PC-9 (cell line): ENCODE data around the gene MAST4. TPM values are rescaled to one million over a fixed set of nuclear protein-coding genes. Genes with fewer than 3 reads are reported as not detected.

Experiments used
- BruUV-seq: library from RNA; stranded (reverse); fragments of 400-500 nt; replicated peaks from 2 replicates; lab custom pipeline; 2021; lab: Mats Ljungman, UMichigan
- CTCF ChIA-PET: fragments of 300-600 bp; sonication (Branson Sonifier 250); formaldehyde crosslinking; loops from one replicate; lab custom pipeline; 2022; ENCODE audit warnings: antibody characterized with exemption; lab: Charles Lee
- POLR2A ChIA-PET: fragments of 300-600 bp; sonication (Branson Sonifier 250); formaldehyde crosslinking; loops from one replicate; lab custom pipeline; 2022; ENCODE audit warnings: antibody characterized with exemption; ENCODE audit not compliant: unreplicated experiment; lab: Charles Lee
- DNase-seq, 2 experiments: peaks; one replicate each; pipeline versions ENCODE4 v3.0.0 to v3.0.0-alpha.2; 2015 to 2022; ENCODE audit warnings: mixed read lengths in 1 of 2
- H2AFZ ChIP-seq: fragments of 200-600 bp; sonication (generic); 2 replicates; pipeline ENCODE4 v1.8.1; 2017; ENCODE audit warnings: antibody characterized with exemption
- H3F3A ChIP-seq: fragments of 200-600 bp; sonication (generic); 2 replicates; pipeline ENCODE4 v1.8.1; 2017; ENCODE audit warnings: antibody characterized with exemption, mild to moderate bottlenecking, low read depth; ENCODE audit not compliant: insufficient read depth
- H3K27ac ChIP-seq: fragments of 200-600 bp; sonication (generic); 2 replicates; pipeline ENCODE4 v1.6.1; 2016; ENCODE audit warnings: mixed run types
- H3K27me3 ChIP-seq: fragments of 200-600 bp; sonication (generic); 2 replicates; pipeline ENCODE4 v1.6.1; 2016; ENCODE audit warnings: low read depth, mixed run types; ENCODE audit not compliant: insufficient read depth
- H3K36me3 ChIP-seq: fragments of 200-600 bp; sonication (generic); 2 replicates; pipeline ENCODE4 v1.6.1; 2016; ENCODE audit warnings: low read depth, mixed run types
- H3K4me1 ChIP-seq: fragments of 200-600 bp; sonication (generic); replicated peaks from 2 replicates; pipeline ENCODE4 v1.6.1; 2016; ENCODE audit warnings: mixed run types; ENCODE audit not compliant: insufficient read depth
- H3K4me2 ChIP-seq: fragments of 200-600 bp; sonication (generic); 2 replicates; pipeline ENCODE4 v1.6.1; 2017; ENCODE audit warnings: mixed run types
- H3K4me3 ChIP-seq: fragments of 200-600 bp; sonication (generic); 2 replicates; pipeline ENCODE4 v1.6.1; 2016; ENCODE audit warnings: mixed run types
- H3K79me2 ChIP-seq: fragments of 200-600 bp; sonication (generic); 2 replicates; pipeline ENCODE4 v1.6.1; 2017; ENCODE audit warnings: low read depth, mixed run types
- H3K9me2 ChIP-seq: fragments of 200-600 bp; sonication (generic); 2 replicates; pipeline ENCODE4 v1.8.1; 2017; ENCODE audit warnings: mild to moderate bottlenecking; ENCODE audit not compliant: insufficient read depth
- H3K9me3 ChIP-seq: fragments of 200-600 bp; sonication (generic); 2 replicates; pipeline ENCODE4 v1.8.1; 2016; ENCODE audit warnings: low read depth; ENCODE audit not compliant: insufficient read depth
- H4K20me1 ChIP-seq: fragments of 200-600 bp; sonication (generic); 2 replicates; pipeline ENCODE4 v1.8.1; 2017; ENCODE audit not compliant: insufficient read depth
- EZH2 ChIP-seq: fragments of 200-600 bp; sonication (generic); IDR thresholded peaks from 2 replicates; pipeline ENCODE4 v1.8.0; 2017; ENCODE audit warnings: antibody characterized with exemption, low read depth
- intact Hi-C: fragments of 100-400 bp; cut with micrococcal nuclease; formaldehyde crosslinking; loops from one replicate; pipeline ENCODE4 v1.10.0; 2022; ENCODE audit not compliant: unreplicated experiment
- total RNA-seq: library from RNA; stranded (reverse); gene quantifications from 2 replicates; pipeline ENCODE4 v1.2.3, GENCODE V29; 2021
- TF ChIP-seq, protein P1 (sequence below): fragments of 200-600 bp; sonication (generic); conservative IDR thresholded peaks from 2 replicates; pipeline ENCODE4 v1.6.1; 2017; ENCODE audit warnings: mixed run types, antibody characterized with exemption, mild to moderate bottlenecking, moderate library complexity

Gene MAST4
- total RNA-seq, 1 experiment from 2014 or later, result 19.3 TPM

- ChIA-PET POLR2A (interaction anchor here (0.6 kb wide), 1 partner anchor 1678 kb away, joined by 3 read pairs; no protein-coding TSS in a partner anchor), CTCF (no interaction called here)
- Histone ChIP-seq H3K9me3 (no peaks in the 10 kb centered on the region), H2AFZ (no peak overlapping the region), H4K20me1 (peaks cover 4% of the 10 kb centered on the region; the same call in 1 of the 2 replicates), H3K4me2 (no peak overlapping the region), H3K79me2 (no peaks in the 10 kb centered on the region), H3K4me3 (no peak overlapping the region), H3K27ac (no peak overlapping the region), H3K27me3 (no peaks in the 10 kb centered on the region), H3K9me2 (no peaks in the 10 kb centered on the region), H3K4me1 (no peaks in the 10 kb centered on the region), H3F3A (no peaks in the 10 kb centered on the region), H3K36me3 (no peaks in the 10 kb centered on the region)
- no TSS peak for BruUV-seq
- TF ChIP-seq, protein P1, sequence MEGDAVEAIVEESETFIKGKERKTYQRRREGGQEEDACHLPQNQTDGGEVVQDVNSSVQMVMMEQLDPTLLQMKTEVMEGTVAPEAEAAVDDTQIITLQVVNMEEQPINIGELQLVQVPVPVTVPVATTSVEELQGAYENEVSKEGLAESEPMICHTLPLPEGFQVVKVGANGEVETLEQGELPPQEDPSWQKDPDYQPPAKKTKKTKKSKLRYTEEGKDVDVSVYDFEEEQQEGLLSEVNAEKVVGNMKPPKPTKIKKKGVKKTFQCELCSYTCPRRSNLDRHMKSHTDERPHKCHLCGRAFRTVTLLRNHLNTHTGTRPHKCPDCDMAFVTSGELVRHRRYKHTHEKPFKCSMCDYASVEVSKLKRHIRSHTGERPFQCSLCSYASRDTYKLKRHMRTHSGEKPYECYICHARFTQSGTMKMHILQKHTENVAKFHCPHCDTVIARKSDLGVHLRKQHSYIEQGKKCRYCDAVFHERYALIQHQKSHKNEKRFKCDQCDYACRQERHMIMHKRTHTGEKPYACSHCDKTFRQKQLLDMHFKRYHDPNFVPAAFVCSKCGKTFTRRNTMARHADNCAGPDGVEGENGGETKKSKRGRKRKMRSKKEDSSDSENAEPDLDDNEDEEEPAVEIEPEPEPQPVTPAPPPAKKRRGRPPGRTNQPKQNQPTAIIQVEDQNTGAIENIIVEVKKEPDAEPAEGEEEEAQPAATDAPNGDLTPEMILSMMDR, result no peak
- TF ChIP-seq EZH2, result no peak
- no peak for DNase-seq
- intact Hi-C loops, result no loop called here
These were observed 383.5 kb downstream of the MAST4 start for GRCh38 chr5:66979738-66980137.

- Histone ChIP-seq H4K20me1 (no peaks in the 10 kb centered on the region), H3K27ac (no peak overlapping the region), H3K36me3 (no peaks in the 10 kb centered on the region), H3K4me2 (no peak overlapping the region), H2AFZ (no peak overlapping the region), H3K9me3 (no peaks in the 10 kb centered on the region), H3K9me2 (no peaks in the 10 kb centered on the region), H3K27me3 (no peaks in the 10 kb centered on the region), H3F3A (no peaks in the 10 kb centered on the region), H3K4me1 (no peaks in the 10 kb centered on the region), H3K4me3 (no peak overlapping the region), H3K79me2 (no peaks in the 10 kb centered on the region)
- no TSS peak for BruUV-seq
- intact Hi-C loops, result no loop called here
- CTCF ChIA-PET, result interaction anchor here (0.6 kb wide), 1 partner anchor 230 kb away, joined by 3 read pairs; no protein-coding TSS in a partner anchor
- no peak for TF ChIP-seq EZH2
- TF ChIP-seq, protein P1, result no peak
- DNase-seq, result no peak
- POLR2A ChIA-PET, result no interaction called here
These were observed 385.3 kb downstream of the MAST4 start for GRCh38 chr5:66981266-66982055.

GRCh38 chr5:66982056-66982387 lies 385.8 kb downstream of the MAST4 start:
- H3K9me2 ChIP-seq, result no peaks in the 10 kb centered on the region
- H3K79me2 ChIP-seq, result no peaks in the 10 kb centered on the region
- CTCF ChIA-PET, result no interaction called here
- H3K27ac ChIP-seq, result no peak overlapping the region
- POLR2A ChIA-PET, result no interaction called here
- BruUV-seq, result no TSS peak
- H3K4me1 ChIP-seq, result 0 out of 2 replicates have a peak, but pooled peaks cover 3% of the 10 kb centered on the region
- DNase-seq, result no peak
- H3K36me3 ChIP-seq, result no peaks in the 10 kb centered on the region
- no peak overlapping the region for H3K4me2 ChIP-seq
- no peak overlapping the region for H2AFZ ChIP-seq
- no peaks in the 10 kb centered on the region for H3K9me3 ChIP-seq
- no peaks in the 10 kb centered on the region for H3F3A ChIP-seq
- intact Hi-C loops, result no loop called here
- no peaks in the 10 kb centered on the region for H3K27me3 ChIP-seq
- H4K20me1 ChIP-seq, result no peaks in the 10 kb centered on the region
- H3K4me3 ChIP-seq, result no peak overlapping the region
- TF ChIP-seq EZH2, result no peak
- TF ChIP-seq, protein P1, result no peak
